Skin of body (tissue), 2 donors: ENCODE measurements around the gene RALY. TPM values are rescaled to one million over a fixed set of nuclear protein-coding genes. Genes with fewer than 3 reads are reported as not detected.

Experiments used
- DNase-seq: peaks from one replicate; lab custom pipeline; 2025; lab: John Stamatoyannopoulos, UW
- total RNA-seq: library from RNA; depleted of rRNA; stranded (reverse); fragments of >200 nt; gene quantifications from one replicate; pipeline ENCODE4 v1.2.3, GENCODE V29; 2014

The RALY gene
- total RNA-seq, 1 donor from 2014 or later: 47.2 TPM

DNA sequence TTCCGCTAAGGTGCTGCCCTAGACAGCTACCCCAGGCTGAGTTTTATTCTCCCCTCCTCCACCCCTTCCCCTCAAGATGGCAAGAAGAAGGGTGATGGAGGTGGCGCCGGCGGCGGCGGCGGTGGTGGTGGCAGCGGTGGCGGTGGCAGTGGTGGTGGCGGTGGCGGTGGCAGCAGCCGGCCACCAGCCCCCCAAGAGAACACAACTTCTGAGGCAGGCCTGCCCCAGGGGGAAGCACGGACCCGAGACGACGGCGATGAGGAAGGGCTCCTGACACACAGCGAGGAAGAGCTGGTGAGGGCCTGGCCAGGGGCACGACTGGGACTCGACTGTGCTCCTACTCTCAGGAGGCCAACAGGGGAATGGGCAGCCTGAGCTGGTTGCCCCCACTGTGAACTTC is 83.2 kb downstream of the RALY start:
- no peak for DNase-seq

DNA sequence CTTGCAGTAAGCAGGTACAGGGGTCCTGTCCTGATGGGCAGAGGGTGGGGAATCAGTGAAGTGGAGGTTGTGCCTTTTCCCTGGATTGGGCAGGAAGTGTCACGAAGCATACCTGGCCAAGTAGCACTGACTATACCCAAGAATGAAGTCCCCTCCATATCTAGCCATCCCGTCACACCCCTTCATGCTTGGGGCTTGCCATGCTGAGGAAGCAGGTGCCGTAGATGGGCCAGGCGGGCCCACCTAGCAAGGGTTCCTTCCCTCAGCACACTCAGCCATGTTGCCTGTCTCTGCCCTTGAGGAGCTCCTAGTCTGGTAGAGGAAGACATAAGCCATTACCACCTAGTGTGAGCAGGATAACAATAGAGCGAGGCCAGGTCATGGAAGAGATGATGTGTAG is 84.8 kb downstream of the RALY start:
- no peak for DNase-seq

DNA sequence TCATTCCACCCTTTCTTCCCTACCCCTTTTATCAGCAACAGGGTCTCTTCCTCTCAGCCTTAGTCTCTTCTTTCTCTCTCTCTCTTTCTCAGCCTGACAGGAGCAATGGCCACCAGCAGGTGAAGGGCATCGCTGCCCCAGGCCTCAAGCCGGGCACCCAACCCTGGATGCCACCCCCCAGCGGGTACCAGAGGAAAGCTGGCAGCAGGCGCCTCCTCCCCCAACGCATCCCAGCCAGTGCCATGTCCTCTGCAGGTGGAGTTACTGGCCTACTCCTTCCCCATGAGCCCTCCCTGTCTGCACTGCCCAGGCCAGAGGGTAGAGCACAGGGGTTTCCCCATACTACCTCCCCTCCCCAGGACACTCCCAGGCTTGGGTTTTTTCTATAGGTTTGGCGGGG is 86.1 kb downstream of the RALY start:
- DNase-seq: no peak

DNA sequence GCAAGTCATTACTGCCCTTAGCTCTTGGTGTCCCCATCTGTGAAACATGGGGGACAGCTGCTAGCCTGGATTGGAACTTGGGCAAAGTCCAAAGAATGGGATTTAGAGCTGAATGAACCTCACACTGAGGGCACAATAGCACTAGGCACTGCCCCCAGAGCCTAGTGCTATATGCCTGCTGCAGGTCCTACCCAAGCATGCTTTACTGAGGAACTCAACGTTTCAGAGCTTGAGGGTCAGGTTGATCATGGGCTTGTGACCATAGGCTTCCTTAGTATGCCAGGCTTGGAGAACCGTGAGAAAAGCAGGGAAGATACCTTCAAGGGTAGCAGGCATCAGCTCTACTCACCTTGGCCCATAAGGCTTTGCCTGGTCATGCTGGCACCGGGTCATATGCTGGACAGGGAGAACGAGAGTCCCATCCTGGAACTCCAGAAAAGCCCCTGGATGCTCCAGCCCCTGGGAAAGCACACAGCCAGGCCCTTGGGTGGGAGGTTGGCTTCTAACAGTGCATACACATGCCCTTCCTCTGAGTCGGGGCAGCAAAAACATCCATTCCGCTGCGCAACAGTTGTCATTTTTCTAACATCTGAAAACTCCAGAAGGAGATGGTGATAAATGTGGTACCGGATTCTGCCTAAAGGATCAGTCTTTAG is 88.6 kb downstream of the RALY start:
- no peak for DNase-seq

DNA sequence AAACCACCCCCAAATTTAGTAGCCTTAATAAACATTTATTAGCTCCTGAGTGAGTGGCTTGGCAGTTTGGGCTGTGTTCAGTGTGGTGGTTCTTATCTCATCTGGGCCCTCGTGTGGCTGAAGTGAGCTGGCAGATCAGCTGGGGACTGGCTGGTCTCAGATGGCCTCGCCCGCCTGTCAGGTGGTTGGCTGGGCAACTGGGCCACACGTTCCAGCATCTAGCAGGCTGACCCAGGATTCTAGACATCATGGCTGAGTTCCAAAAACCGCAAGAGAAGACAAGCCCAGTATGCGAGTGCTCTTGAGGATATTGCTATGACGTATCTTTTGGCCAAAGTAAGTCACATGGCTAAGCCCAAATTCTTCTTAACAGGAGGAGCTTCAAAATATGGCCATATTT is 89.4 kb downstream of the RALY start:
- no peak for DNase-seq

DNA sequence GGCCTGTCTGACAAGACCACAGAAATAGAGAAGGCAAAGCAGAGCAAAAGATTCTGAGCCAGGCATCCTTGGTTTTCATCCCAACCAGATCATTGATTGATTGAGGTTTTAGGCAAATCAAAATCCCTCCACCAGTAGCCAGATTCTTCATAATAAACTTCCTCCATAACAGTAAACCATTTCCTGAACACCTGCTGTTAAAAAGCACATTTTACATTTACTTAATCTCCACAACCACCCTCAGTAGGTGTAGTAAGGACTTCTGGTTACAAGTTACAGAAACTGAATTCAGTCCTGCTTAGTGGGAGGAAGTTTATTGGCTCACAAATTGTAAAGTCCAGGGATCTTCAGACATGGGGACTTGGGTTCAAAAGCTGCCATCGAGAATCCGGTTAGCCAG is 90.1 kb downstream of the RALY start:
- no peak for DNase-seq

DNA sequence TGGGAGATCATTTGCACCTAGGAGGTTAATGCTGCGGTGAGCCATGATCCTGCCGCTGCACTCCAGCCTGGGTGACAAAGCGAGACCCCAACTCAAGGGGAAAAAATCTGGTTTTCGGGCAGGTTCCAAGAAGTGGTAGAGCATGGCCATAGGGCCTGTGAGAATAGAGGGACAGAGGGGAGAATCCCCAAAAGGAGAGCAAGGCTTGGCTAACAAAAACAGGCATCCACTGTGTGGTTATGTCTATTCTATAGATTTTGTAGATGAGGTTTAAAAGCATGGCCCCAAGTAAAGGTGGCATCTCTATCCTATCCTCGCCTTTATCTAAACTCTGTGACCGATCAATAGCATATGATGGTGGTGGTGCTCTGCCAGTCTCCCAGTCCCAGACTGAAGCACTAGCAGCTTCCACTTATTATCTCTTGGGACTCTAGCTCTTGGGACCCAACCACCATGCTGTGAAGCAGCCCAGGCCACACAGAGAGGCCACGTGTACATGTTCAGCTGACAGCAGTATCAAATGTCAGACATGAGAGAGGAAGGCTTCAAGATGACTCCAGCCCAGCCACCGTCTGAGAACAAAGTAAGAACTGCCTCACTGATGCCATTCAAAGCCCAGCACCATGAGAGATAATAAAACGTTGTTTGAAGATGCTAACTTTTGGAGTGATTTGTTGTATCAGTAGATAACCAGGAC is 90.7 kb downstream of the RALY start:
- DNase-seq: no peak

DNA sequence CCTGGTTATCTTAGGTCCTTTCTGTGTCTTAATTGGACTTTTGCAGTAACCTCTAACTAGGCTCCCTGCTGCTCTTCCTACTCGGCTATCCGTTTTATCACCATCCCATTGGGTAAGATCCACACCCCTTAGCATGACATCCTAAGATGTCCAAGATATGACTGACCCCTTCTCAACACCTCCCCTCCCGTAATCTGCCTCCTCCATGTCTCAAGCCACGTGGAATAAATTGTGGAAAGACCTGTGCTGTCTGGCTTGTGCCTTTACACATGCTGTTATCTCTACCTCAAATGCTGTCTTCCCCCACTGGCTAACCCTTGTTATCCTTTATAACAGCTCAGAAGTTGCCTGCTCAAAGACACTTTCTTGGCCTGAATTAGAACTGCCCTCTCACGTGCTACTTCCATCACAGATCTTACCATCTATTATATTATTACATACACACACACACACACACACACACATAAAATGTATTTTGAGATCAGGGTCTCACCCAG is 91.9 kb downstream of the RALY start:
- DNase-seq: no peak

DNA sequence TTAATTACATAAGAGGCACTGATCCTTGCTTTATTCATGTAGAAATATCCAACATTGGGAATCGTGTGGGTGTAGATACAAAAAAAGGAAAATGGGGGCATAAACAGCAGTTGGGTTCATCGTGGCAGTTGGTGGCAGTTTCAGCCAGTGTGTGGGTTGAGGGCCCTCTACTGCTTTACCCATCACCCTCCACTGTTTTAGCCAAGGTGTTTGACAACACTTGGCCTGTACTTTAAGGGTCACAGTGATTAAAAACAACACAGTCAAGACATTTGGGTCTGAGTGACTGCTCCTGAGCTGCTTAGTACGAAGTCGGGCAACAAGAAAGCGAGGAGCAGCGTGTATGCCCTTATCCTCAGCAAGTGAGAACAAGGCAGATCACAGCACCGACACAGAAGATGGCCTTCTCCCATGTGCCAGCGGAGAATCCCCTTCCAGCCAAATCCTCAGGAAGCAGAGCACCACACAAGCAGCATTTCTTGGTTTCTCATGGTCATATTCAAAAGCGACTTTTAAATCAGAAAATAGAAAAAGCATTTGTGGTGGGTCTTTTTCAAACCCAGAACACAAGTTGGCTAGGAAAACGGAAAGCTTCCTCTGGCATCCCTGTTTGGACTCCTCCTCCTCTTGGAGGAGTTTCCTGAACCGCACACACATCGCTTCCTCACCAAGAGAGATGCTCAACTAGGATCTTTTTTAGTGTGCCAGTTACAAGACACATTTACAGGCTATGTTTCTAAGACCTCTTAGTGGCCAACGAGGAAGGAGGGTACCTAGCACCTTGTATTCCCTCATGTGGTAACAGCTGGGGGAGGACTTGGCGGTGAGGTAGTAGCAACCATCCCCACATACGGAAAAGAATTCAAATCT is 94.8 kb downstream of the RALY start:
- DNase-seq: no peak

DNA sequence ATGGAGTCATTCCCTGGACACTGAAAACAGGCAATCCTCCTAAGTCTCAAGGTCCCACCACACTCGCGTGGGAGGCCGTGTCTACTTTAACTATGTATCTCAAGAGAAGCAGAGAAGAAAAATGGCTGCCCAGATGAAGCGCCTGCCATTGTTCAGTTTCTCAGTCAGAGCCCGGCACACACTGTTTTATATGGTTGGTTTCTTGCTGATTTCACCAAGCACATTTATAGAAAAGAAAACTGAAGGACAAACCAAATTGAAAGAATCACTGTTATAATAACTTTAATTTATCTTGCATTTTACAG is 95.4 kb downstream of the RALY start:
- DNase-seq: no peak

DNA sequence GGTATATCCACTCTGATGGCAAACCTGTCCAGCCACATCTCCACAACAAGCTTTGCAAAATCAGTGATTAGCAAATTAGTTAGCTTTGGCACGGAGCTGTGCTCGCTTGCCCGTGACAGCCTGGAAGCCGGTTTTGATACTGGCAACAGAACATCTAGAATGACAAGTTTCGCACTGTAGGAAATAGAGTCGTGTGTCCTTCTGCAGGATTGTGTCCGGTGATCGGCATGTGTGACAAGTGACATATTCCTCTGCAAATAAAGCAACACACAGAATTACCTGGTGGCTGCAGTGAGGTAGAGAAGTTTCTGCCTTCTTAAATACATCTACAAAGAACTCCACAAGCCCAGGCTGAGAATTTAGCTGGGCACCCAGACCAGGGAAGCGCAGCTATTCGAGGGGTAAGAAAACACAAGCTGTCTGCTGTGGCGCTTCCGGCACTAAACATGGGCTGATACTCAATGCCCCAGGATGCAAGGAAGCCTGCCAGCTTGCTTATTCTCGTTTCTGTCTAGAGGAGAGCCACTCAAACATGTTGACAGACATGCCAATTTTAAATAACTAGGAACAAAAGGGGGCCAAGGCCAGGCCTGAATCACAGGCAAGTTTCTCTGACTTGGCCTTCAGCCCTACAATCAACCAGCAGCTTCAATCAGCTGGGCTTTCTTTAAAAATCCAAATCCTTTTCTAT is 96.1 kb downstream of the RALY start:
- DNase-seq: no peak

DNA sequence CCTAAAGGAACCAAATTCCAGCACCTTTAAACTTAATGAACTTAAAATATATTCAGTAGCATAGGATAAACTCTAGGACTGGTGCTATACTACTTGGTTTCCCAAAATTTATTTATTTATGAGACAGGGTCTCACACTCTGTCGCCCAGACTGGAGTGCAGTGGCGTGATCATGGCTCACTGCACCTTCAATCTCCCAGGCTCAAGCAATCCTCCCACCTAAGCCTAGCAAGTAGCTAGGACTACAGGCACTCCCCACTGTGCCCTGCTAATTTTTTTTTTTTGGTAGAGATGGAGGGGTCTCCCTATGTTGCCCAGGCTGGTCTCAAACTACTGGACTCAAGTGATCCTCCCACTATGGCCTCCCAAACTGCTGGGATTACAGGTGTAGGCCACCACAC is 96.9 kb downstream of the RALY start:
- no peak for DNase-seq

DNA sequence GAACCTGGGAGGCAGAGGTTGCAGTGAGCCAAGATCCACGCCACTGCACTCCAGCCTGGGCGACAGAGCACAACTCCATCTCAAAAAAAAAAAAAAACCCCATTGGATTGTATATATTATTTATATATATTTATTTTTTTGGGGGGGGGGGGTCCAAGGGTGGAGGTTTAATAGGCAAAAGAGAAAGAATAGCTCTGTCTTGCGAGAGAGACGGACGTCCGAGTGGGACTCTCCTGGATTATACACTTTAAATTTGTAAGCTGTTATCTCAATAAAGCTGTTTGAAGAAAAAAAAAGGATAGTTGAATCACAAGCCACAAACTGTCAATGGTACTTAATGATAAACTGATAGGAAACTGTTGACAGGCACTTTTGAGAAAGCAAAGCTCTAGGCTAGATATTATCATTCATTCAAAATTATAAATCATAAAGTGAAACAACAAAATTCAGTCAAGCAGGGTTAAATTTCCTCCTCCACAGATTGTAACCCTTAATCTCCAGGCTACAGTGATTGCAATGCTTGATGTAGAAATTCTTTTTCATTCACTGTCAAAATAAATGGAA is 98.0 kb downstream of the RALY start:
- no peak for DNase-seq

DNA sequence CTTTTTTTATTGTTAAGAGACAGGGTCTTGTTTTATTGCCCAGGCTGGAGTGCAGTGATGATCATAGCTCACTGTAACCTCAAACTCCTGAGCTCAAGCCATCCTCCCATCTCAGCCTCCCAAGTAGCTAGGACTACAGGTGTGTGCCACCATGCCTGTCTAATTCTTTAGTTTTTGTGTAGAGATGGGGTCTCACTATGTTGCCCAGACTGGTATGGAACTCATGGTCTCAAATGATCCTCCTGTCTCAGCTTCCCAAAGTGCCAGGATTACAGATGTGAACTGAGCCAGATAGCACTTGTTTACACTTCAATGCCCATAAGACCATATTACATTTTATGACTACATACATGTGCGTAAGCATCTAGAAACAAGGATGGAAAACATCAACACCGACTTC is 100.2 kb downstream of the RALY start:
- no peak for DNase-seq

DNA sequence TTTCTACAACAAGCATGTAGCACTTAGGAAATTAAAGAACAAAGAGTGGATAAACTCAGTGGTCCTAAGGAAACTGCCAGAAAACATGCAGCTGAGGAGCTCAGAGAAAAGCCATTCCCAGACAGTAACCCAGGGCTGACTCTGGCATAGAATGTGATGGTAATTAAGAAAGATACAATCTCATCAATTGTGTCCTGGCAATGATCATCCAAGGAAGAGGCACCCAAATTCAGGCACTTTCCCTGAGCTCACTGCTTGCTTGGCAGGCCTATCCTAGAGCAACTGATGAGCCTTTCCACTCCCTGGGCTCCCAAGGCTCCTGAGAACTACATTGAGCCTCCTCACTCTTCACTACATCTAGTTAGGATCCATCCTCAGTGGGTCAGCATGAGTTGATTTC is 102.1 kb downstream of the RALY start:
- DNase-seq: no peak

DNA sequence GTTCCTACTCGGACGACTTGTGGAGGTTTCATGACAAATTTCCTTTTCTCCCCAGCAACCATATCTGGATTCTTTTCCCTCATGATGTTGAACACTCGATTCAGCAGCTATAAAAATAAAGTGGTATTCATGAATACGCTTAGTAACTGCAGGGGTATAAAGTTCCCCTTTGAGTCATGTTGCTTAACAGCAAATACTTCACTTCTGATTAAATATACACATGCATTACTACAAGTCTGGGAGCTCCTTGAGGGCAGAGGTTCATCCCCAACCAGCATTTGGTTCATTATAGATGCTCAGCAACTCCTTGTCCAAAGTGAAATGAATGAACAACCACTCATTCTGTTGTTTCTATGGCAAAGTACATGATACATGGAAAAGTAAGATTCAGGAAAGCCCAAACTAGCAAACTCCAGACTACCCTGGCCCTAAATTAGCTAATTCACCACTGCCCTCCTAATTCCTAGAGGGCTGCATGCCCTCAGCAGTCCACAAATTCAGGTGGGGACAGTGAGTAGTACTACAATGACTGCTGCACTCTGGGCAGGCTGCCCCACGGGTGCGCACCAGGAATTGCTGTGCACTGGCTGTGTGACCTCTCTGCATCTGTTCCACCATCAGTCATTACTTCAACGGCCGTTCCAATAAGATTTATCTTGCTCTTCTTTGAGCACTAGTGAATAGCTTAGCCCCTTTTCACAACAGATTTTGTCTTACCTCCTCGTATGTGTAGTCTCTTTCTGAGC is 103.2 kb downstream of the RALY start:
- no peak for DNase-seq

DNA sequence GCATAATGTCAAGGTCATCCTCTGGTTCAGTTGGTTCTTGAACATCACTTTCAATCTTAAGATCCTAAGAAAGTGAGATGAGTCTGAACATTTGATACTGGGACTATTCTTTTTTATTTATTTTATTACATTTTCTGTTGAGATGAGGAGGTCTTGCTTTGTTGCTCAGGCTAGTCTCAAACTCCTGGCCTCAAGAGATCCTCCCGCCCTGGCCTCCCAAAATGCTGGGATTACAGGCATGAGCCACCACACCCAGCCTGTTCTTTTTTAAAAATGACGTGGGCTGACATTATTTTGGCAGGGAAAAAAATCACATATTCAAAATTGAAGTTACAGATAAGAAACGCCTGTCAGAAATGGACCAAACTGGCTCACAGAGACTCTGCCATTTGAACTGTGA is 104.9 kb downstream of the RALY start:
- DNase-seq: no peak

DNA sequence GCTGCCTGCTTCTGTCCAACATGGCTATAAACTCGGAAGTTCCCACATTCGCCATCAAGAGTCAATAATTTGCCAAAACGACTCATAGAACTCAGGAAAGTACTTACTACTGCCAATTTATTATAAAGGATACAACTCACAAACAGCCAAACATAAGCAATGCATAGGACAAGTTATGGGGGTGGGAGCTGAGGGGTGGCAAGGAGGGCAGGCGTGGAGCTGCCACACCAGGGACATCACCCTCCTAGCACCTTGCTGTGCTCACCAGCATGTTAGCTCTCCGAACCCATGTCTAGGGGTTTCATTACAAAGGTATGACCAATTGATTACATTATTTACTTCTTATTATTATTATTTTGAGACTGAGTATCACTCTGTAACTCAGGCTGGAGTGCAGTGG is 106.0 kb downstream of the RALY start:
- no peak for DNase-seq

DNA sequence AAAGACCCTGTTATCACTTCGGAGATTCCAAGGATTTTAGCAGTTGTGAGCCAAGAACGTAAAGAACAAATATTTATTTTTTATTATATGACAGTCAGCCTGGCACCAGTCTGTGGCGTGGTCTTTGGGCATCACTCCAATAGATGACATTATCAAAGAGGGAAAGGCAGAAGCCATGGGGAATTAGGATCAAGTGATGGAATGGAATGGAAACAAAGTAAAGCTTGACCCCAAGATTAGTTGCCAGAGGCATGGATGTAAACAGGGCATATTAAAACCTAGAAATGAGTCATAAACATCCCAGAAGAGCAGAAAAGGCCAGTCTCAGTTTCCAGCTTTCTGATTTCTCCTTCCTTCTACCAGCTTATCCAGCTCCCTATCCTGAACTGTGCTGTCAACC is 106.9 kb downstream of the RALY start:
- DNase-seq: no peak

DNA sequence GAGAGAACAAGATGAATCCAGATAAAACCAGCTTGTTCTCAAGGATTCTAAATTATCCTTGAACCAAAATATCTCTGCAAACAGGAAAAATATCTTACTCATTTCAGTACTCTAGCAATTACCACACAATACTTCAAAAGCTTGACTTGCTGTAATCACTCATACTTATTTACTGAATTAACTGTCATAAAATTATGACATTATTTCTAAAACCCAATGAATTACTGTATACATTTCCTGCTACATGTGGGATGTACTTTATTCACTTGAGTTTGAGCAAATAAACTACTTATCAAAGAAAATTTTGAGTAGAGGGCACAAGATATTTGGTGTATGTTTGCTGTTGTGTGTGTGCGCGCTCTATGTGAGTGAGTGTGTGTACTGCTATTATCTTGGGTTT is 108.6 kb downstream of the RALY start:
- no peak for DNase-seq

DNA sequence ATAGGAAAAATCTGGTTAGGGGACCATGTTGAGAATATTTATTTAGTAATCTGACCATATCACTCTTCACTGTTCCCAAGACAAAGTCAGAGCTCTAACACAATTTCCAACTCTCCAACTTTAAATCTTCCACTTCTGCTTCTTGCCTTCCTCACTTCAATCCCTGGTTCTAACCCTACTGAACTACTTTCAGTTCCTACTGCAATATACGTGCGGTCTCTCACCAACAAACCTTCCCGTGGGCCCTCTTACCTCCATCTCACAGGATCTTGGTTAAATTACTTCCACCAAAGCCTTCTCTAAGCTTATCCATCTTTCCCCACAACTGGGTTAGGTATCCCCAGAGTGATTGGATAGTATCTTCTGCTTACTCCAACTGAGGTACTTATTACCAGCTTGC is 110.3 kb downstream of the RALY start:
- no peak for DNase-seq
